Immature natural killer cell (primary cell): ENCODE results near the gene SLC2A11. TPM values are rescaled to one million over a fixed set of nuclear protein-coding genes. Genes with fewer than 3 reads are reported as not detected.

Source experiments
- DNase-seq, 3 donors: peaks; one replicate each; pipeline ENCODE4 v3.0.0; 2022; ENCODE audit warnings: mixed read lengths in 1 of 3
- H3K27ac Mint-ChIP-seq, 6 donors: one replicate each; pipeline ENCODE4 v1.8.0; 2020; ENCODE audit warnings: mixed read lengths in 6 of 6, mild to moderate bottlenecking in 5 of 6, inconsistent platforms in 4 of 6, moderate library complexity in 3 of 6
- H3K27me3 Mint-ChIP-seq, 3 donors: one replicate each; pipeline ENCODE4 v1.8.0; 2020 to 2021; ENCODE audit warnings: low read depth in 3 of 3, mild to moderate bottlenecking in 3 of 3, mixed read lengths in 3 of 3, moderate library complexity in 3 of 3, inconsistent platforms in 1 of 3
- H3K36me3 Mint-ChIP-seq, 3 donors: one replicate each; pipeline ENCODE4 v1.8.0; 2020; ENCODE audit warnings: mixed read lengths in 3 of 3, inconsistent platforms in 2 of 3, mild to moderate bottlenecking in 2 of 3
- H3K4me1 Mint-ChIP-seq, 2 donors: one replicate each; pipeline ENCODE4 v1.8.0; 2020; ENCODE audit warnings: inconsistent platforms in 2 of 2, mild to moderate bottlenecking in 2 of 2, mixed read lengths in 2 of 2, moderate library complexity in 1 of 2
- H3K4me3 Mint-ChIP-seq, 5 donors: one replicate each; pipeline ENCODE4 v1.8.0; 2020; ENCODE audit warnings: mild to moderate bottlenecking in 5 of 5, mixed read lengths in 5 of 5, inconsistent platforms in 3 of 5, moderate library complexity in 3 of 5
- H3K9me3 Mint-ChIP-seq, 6 donors: one replicate each; pipeline ENCODE4 v1.8.0; 2020; ENCODE audit warnings: mild to moderate bottlenecking in 6 of 6, mixed read lengths in 6 of 6, inconsistent platforms in 4 of 6, moderate library complexity in 3 of 6
- polyA plus RNA-seq, 3 donors: library from polyadenylated mRNA; unstranded; fragments of 300-500 nt; fragmentation: Illumina TruSeq; gene quantifications; one replicate each; pipeline ENCODE4 v1.2.3, GENCODE V29; 2021

SLC2A11 gene
- polyA plus RNA-seq, 3 donors from 2014 or later = 0.48 to 3.0 (median 2.0) TPM

DNA sequence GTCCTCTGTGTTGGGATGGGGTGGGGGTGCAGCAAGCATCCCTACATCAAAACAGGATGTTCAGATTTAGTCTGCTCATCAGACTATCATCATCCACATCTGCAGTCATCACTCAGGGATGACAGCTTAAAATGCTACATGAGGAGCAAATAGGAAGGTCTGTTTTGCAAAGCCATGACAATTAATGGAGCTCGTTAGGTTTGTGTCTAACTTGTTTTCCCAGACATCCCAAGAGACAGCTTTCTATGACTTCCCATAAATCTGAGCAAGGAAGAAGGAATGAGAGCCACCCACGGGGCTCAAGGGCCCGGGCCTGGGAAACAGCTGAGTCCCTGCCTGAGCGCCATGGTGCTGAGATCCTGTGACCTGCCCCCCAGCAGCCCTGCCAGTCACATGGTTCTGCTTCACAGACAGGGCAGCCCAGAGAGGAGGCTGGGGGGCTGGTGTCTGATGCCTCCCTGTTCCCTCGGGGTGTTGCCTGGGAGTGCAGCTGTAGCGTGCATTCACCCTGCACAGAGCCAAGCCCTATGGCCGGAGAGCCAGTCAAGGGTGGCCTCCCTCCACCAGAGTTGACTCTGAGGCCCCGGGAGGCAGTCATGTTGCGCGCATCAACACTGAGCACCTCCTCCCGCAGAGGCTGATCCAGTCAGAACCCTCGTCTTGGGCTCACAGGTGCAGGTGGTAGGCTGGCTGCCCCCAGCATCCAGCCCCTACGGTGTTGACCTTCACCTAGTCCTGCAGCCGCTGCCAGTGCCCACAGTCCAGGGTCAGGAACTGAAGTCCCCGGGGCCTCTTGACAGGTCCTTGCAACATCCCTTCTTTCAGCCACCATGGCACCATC lies 30.9 kb upstream of the SLC2A11 start:
- no peak for DNase-seq
- Mint-ChIP-seq H3K36me3 (peaks cover 3 to 38% (median 13%) of the 10 kb centered on the region in 3 donors), H3K27ac (no peak overlapping the region), H3K4me1 (peaks cover 0 to 10% of the 10 kb centered on the region in 2 donors), H3K27me3 (peaks cover 0 to 8% (median 2%) of the 10 kb centered on the region in 3 donors), H3K4me3 (no peak overlapping the region), H3K9me3 (no peaks in the 10 kb centered on the region)

DNA sequence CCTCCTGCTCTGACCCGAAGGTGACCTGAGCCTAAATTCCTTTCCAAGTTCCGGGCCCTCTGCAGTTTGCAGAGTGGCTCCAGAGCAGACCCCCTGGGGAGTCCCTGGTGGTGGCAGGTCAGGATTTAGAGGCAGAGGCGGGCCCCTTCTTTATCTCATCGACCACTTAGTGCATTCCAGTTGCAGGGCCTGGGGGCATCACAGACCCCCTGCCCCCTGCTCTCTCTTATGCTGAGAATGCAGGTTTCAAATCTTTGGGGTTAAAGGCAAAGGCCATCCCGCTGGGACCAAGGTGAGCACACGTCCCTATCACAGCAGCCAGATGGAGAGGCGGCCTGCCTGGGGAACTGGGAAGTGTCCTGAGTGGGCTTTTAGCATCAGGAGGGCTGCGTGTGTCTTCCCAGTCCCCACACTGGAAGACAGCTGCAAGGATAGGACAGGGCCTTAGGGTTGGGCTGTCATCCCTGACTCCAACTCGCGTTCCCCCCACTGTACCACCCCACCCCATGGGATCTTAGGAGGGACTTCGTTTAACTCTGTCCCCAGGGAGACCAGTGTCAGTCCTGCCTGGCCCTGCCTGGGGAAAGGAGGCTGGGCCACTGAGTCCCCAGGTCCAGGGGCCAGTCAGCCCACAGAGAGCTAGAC lies 30.2 kb upstream of the SLC2A11 start:
- Mint-ChIP-seq H3K9me3 (no peaks in the 10 kb centered on the region), H3K36me3 (peaks cover 3 to 36% (median 11%) of the 10 kb centered on the region in 3 donors), H3K4me3 (no peak overlapping the region), H3K27ac (no peak overlapping the region), H3K27me3 (peaks cover 0 to 10% (median 2%) of the 10 kb centered on the region in 3 donors), H3K4me1 (peaks cover 0 to 10% of the 10 kb centered on the region in 2 donors)
- no peak for DNase-seq

DNA sequence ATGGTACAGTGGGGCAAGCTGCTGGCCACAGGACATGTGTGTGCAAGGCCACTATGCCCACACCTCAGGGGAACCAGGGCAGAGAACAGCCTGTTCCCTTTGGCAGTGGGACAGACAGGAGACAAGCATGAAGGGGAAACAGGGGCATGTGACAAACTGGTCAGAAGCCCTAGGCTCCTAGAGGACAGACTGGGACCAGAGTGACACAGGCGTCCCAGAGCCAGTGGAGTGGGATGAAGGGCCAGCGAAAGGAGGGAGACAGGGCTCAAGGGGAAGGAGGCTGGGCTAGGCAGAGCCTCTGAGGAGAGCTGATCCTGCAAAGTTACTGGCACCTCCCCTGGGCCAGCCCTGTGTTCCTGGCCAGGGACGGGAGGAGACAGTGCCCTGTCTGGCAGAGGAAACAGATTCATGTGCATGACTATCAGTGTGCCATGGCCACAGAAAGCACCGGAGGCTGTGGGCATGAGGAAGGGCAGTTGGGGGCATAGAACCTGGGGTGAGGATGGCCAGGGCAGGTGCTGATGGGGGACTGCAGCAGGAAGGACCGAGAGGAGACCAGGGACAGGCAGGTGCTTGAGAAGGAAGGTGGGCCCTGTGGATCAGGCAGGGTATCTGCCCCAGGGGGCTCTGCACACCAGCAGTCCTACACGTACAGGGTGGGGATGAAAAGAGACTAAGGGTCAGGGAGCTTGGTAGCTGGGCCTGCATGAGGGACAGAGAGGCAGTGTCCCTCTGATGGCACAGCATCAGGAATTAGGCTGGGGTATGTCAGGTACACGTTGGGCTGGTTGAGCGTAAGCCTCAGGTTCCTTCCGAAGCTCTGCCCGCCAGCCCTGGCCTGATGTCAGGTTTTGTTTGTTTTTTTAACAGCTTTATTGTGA lies 28.6 kb upstream of the SLC2A11 start:
- DNase-seq = no peak
- Mint-ChIP-seq H3K36me3 (peaks cover 3 to 24% (median 10%) of the 10 kb centered on the region in 3 donors), H3K9me3 (no peaks in the 10 kb centered on the region), H3K27me3 (peaks cover 0 to 10% (median 2%) of the 10 kb centered on the region in 3 donors), H3K27ac (peak overlapping the region in 3 of 6 donors; percentile 1 to 57 (median 34)), H3K4me3 (no peak overlapping the region), H3K4me1 (peaks cover 0 to 10% of the 10 kb centered on the region in 2 donors)

DNA sequence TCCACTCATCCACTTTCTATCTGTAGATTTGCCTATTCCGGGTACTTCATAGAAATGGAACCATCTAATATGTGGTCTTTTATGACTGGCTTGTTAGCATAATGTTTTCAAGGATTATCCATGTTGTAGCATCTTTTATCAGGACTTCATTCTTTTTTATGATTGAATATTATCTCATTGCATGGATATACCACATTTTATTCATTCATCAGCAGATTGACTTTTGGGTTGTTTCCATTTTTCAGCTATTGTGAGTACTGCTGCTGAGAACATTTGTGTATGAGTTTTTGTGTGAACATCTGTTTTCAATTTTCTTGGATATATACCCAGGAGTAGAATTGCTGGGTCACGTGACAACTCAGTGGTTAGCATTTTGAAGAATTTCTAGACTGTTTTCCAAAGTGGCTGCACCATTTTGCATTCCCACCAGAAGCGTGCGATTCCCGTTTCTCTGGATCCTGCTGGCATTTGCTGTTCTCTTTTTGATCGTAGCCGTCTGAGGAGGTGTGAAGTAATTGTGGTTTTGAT lies 27.8 kb upstream of the SLC2A11 start:
- Mint-ChIP-seq H3K9me3 (no peaks in the 10 kb centered on the region), H3K27me3 (peaks cover 0 to 10% (median 0%) of the 10 kb centered on the region in 3 donors), H3K4me3 (no peak overlapping the region), H3K27ac (peak overlapping the region in 3 of 6 donors; percentile 45 to 64 (median 57)), H3K36me3 (peaks cover 3 to 21% (median 10%) of the 10 kb centered on the region in 3 donors), H3K4me1 (peaks cover 0 to 10% of the 10 kb centered on the region in 2 donors)
- no peak for DNase-seq

DNA sequence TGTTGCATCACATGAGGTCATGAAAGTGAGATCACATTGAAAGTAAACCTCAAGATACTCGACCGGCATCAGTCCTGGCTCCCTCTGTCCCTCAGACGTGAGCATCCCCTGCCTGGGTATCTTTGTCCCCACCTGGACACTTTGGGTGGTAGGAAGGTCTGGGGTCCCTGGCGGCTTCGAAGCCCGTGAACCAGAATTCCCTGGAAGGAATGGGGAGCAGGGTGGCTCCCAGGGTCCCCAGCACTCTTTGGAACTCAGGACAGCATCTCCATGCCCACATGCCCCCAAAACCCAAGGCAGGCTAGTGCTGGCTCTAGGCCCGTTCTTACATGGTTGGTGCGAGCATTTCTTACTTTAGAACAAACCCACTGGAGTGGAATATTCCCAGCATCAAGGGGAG lies 26.4 kb upstream of the SLC2A11 start:
- H3K27me3 Mint-ChIP-seq = peaks cover 0 to 8% (median 0%) of the 10 kb centered on the region in 3 donors
- H3K4me1 Mint-ChIP-seq = peaks cover 0 to 10% of the 10 kb centered on the region in 2 donors
- peaks cover 4 to 16% (median 7%) of the 10 kb centered on the region in 3 donors for H3K36me3 Mint-ChIP-seq
- H3K4me3 Mint-ChIP-seq = no peak overlapping the region
- no peak for DNase-seq
- H3K9me3 Mint-ChIP-seq = no peaks in the 10 kb centered on the region
- H3K27ac Mint-ChIP-seq = no peak overlapping the region

DNA sequence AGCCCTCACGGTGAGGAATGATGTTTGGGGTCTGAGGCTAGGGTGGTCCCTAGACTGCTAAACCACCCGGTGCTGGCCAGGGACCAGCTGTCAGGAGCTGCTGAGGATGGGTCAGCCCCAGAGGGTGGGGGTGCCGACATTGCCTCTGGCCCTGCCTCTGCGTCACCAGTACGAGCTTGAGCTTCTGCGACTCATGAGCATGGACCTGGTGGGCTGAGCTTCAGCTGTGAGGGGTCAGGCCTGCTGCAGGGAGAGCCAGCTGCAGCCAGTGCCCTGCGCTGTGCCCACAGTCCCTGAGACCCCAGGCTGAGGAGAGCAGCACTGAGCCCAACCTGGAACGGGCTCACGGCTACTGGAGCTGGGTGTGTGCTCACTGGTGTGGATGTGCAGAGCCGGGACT lies 25.9 kb upstream of the SLC2A11 start:
- Mint-ChIP-seq H3K4me3 (no peak overlapping the region), H3K9me3 (no peaks in the 10 kb centered on the region), H3K27ac (no peak overlapping the region), H3K4me1 (peaks cover 0 to 10% of the 10 kb centered on the region in 2 donors), H3K27me3 (peaks cover 0 to 8% (median 0%) of the 10 kb centered on the region in 3 donors), H3K36me3 (peaks cover 4 to 13% (median 4%) of the 10 kb centered on the region in 3 donors)
- DNase-seq = no peak

DNA sequence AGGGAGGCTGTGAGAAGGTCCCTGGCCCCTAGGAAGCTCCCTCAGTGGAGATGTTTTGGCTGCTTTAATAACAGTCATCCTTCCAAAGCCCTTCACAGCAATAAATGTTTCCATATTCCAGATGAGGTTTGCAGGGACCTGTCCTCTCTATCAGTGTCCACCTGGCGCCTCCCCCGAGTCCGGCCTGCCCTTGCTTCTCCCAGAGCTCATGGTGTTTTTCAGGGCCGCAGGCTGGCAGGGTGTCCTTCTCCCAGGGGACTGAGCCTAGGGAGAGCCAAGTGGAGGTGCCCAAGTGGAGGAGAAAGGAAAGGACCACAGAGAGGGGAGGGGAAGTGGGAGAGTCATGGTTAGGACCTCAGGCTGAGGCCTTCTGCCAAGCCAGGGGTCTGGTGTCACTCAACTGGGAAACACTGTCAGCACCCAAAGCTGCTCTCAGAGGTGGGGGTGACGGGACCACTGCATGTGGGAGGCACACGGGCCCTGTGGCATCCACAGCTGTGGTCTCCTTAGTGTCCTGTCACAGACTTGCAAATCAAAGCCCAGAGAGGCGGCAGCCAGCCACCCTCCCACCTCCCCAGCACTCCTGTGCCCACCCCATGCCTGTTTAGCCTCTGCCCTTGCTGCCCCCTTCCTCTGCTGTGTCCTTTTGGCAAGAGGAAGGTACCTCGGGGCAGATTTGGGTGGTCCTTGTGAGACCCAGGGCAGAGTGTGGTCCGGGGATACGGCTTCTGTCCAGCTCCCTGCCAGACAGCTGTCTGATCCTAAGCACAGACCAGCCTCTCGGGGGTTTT lies 25.3 kb upstream of the SLC2A11 start:
- Mint-ChIP-seq H3K4me3 (no peak overlapping the region), H3K27ac (no peak overlapping the region), H3K9me3 (no peaks in the 10 kb centered on the region), H3K4me1 (peaks cover 2 to 10% of the 10 kb centered on the region in 2 donors), H3K27me3 (peaks cover 0 to 10% (median 0%) of the 10 kb centered on the region in 3 donors), H3K36me3 (peaks cover 4 to 13% (median 4%) of the 10 kb centered on the region in 3 donors)
- DNase-seq = no peak

GRCh38 chr22:23833017-23833751 lies 24.5 kb upstream of the SLC2A11 start:
- no peak for DNase-seq
- H3K9me3 Mint-ChIP-seq = no peaks in the 10 kb centered on the region
- H3K27ac Mint-ChIP-seq = no peak overlapping the region
- no peak overlapping the region for H3K4me3 Mint-ChIP-seq
- H3K4me1 Mint-ChIP-seq = peaks cover 6 to 17% of the 10 kb centered on the region in 2 donors
- H3K27me3 Mint-ChIP-seq = peaks cover 1 to 9% (median 4%) of the 10 kb centered on the region in 3 donors
- H3K36me3 Mint-ChIP-seq = peaks cover 4 to 13% (median 4%) of the 10 kb centered on the region in 3 donors

DNA sequence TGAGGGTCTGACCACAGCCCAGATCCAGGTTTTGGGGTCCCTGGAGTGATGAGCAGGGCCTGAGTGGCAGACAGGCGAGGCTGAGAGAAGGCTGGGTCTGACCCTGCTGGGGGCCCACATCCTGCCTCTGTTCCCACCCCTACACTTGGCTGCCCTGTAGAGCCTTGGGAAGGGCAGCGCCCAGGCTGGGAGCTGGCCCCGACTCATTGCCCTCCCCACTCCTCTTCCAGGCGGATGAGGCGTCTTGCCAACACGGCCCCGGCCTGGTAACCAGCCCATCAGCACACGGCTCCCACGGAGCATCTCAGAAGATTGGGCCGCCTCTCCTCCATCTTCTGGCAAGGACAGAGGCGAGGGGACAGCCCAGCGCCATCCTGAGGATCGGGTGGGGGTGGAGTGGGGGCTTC lies 23.8 kb upstream of the SLC2A11 start:
- no peak overlapping the region for H3K27ac Mint-ChIP-seq
- DNase-seq = no peak
- H3K4me1 Mint-ChIP-seq = peaks cover 12 to 24% of the 10 kb centered on the region in 2 donors
- peaks cover 4 to 13% (median 4%) of the 10 kb centered on the region in 3 donors for H3K36me3 Mint-ChIP-seq
- peaks cover 7 to 14% (median 8%) of the 10 kb centered on the region in 3 donors for H3K27me3 Mint-ChIP-seq
- H3K4me3 Mint-ChIP-seq = no peak overlapping the region
- H3K9me3 Mint-ChIP-seq = no peaks in the 10 kb centered on the region

DNA sequence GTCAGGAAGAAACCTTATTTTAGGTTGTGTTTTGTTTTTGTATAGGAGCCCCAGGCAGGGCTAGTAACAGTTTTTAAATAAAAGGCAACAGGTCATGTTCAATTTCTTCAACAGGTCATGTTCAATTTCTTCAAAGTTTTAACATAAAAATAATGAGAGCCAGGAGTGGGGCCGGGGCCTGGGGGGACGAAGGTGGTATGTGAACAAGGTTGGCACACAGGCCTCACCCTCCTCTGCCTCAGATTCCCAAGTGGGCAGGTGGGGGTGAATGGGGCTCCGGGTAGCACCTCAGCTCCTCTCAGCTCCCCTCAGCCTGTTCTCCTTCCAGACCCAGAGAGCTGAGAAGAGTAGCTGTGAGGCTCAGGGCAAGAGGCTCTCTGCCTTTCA lies 23.3 kb upstream of the SLC2A11 start:
- no peak for DNase-seq
- Mint-ChIP-seq H3K27ac (no peak overlapping the region), H3K4me1 (peaks cover 17 to 29% of the 10 kb centered on the region in 2 donors), H3K27me3 (peaks cover 10 to 16% (median 10%) of the 10 kb centered on the region in 3 donors), H3K36me3 (peaks cover 4 to 13% (median 4%) of the 10 kb centered on the region in 3 donors), H3K9me3 (no peaks in the 10 kb centered on the region), H3K4me3 (no peak overlapping the region)

DNA sequence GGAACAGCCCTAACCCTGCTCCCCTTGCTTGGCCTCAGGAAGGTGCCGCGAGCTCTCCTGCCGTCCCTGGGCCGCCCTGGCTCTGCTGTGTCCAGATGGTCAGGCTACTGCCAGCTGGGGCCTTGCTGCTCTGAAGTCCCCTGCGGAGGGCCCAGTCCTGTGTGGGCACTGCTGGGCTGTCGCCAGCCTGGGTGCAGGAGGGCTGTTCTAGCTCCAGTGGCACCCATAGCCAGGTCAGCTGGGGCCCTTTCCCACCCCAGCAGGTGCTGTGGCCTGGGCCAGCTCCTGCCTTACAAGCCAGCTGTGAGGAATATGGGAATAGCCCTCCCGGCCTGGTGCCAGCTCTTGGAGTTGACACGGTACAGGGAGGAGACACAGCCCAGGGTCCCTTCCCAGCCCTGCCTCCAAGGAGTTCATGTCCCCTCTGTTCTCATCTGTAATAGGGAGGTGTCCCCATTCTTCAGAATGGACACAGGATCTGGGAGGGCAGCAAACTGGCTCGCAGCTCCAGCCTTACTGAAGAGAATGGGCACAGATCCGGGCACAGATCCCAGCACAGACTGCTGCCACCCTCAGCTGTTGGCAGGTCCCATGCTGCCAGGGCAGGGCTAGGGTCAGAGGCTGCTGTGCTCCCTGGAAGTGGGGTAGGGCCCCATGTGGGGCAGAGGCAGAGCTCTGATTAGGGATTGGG lies 22.7 kb upstream of the SLC2A11 start:
- DNase-seq = no peak
- Mint-ChIP-seq H3K27ac (no peak overlapping the region), H3K9me3 (no peaks in the 10 kb centered on the region), H3K4me3 (no peak overlapping the region), H3K36me3 (peaks cover 4 to 10% (median 4%) of the 10 kb centered on the region in 3 donors), H3K27me3 (peaks cover 10 to 16% (median 10%) of the 10 kb centered on the region in 3 donors), H3K4me1 (peaks cover 22 to 30% of the 10 kb centered on the region in 2 donors)
